Stomach (tissue), 4 donors: ENCODE results near the gene ARHGAP10.

Experiments
- CTCF ChIP-seq, 7 experiments: fragments of 450-650 bp in 4 of 7; fragments of 200-600 bp in 3 of 7; sonication (generic) in 3 of 7; IDR thresholded peaks; one replicate each; pipeline ENCODE4 v1.5.1; 2016 to 2019; ENCODE audit warnings: antibody characterized with exemption in 7 of 7, control low read depth in 2 of 7, mild to moderate bottlenecking in 1 of 7
- POLR2AphosphoS5 ChIP-seq, 3 donors: sonication (generic); formaldehyde crosslinking; IDR thresholded peaks; one replicate each; pipeline ENCODE4 v1.6.1; 2016; ENCODE audit warnings: antibody characterized with exemption in 3 of 3

GRCh38 chr4:148057984-148058859 is 326.3 kb downstream of the ARHGAP10 start:
- no peak for TF ChIP-seq POLR2AphosphoS5 (IDR thresholded peaks at IDR 0.05)
- TF ChIP-seq CTCF (IDR thresholded peaks at IDR 0.05), result no peak
